Stimulated activated CD8-positive, alpha-beta memory T cell treated with anti-CD3 and anti-CD28 coated beads, Interleukin-15, amount 100 ng/mL, for 1 hour (primary cell): ENCODE data around the gene TMEM204.
"Not testable (repeated sequence)": the region's sequence is repeated elsewhere in the genome, so short reads cannot be mapped to it uniquely, and the experiment has no call there.

Source experiments
- DNase-seq: peaks from one replicate; pipeline ENCODE4 v3.0.0-alpha.2; 2020; ENCODE audit warnings: low read depth

TMEM204 gene

GRCh38 chr16:1595511-1595910 lies 62.0 kb downstream of the TMEM204 start:
- DNase-seq, result not testable (repeated sequence)

GRCh38 chr16:1596516-1596915 lies 63.0 kb downstream of the TMEM204 start:
- DNase-seq, result no peak

GRCh38 chr16:1597154-1597553 lies 63.7 kb downstream of the TMEM204 start:
- DNase-seq, result no peak

- no peak for DNase-seq
These were observed 67.6 kb downstream of the TMEM204 start for GRCh38 chr16:1601031-1601430.

GRCh38 chr16:1601489-1601888 lies 68.0 kb downstream of the TMEM204 start:
- no peak for DNase-seq

GRCh38 chr16:1602285-1602684 lies 68.8 kb downstream of the TMEM204 start:
- DNase-seq, result no peak
